GM13976 (cell line): Measurements from ENCODE around the gene TAF1B.

Experiments used
- DNase-seq: peaks from one replicate; pipeline ENCODE4 v3.0.0; 2012; ENCODE audit warnings: low spot score
- in situ Hi-C: fragments of 300-500 bp; cut with MboI; formaldehyde crosslinking; loops from one replicate; pipeline ENCODE4 v1.12.0; 2022; ENCODE audit warnings: low sequenced_read_pairs, mixed read lengths, inconsistent platforms; ENCODE audit not compliant: unreplicated experiment
- TF ChIP-seq, protein P1 (sequence below): IDR thresholded peaks from 2 replicates; pipeline ENCODE4 v1.5.1; 2012; ENCODE audit warnings: borderline replicate concordance, mild to moderate bottlenecking; ENCODE audit not compliant: insufficient read depth; ENCODE audit errors: extremely low read depth, missing control alignments, control extremely low read depth

Gene TAF1B

DNA sequence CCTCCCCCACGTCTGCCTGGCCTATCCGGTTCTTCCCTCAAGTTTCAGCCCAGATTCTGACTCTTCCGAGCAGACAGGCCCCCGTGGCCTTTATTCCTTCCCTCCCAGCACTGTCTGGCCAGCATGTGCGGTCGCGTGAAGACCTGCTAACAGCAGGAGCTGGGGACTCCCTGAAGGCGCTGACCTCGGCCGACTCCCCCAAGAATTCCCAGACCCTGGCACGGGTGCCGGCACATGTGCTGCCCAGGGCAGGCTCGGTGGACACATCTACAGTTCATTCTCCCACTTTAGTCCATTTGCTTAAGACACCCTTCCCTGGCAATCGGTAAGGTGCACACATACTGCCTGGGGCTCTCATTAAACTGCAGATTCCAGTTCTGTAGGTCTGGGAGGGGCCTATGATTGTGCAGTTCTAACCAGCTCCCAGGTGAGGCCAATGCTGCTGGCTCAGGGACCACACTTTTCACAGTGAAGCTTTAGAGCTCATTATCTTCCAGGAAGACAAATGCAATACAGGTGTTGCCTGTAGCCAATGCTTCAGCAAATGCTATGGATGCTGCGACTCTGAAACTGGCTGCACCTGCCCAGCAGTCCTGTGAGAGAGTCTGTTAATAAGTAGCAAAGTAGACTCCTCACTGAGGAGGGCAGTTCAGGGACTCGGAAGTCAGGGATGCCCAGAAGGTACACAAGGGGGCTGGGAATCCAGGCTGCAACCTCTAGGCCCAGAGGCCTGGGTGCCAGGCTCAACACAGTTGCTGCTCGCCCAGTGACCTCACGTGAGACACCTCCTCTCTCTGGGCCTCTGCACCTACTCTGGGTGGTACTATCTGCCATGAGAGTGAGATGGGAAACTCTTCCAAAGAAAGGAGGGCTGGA, 45.4 kb upstream of the TAF1B start:
- TF ChIP-seq, protein P1, sequence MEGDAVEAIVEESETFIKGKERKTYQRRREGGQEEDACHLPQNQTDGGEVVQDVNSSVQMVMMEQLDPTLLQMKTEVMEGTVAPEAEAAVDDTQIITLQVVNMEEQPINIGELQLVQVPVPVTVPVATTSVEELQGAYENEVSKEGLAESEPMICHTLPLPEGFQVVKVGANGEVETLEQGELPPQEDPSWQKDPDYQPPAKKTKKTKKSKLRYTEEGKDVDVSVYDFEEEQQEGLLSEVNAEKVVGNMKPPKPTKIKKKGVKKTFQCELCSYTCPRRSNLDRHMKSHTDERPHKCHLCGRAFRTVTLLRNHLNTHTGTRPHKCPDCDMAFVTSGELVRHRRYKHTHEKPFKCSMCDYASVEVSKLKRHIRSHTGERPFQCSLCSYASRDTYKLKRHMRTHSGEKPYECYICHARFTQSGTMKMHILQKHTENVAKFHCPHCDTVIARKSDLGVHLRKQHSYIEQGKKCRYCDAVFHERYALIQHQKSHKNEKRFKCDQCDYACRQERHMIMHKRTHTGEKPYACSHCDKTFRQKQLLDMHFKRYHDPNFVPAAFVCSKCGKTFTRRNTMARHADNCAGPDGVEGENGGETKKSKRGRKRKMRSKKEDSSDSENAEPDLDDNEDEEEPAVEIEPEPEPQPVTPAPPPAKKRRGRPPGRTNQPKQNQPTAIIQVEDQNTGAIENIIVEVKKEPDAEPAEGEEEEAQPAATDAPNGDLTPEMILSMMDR = no peak
- in situ Hi-C loops = no loop called here
- no peak for DNase-seq

GRCh38 chr2:9799011-9799596, 44.2 kb upstream of the TAF1B start:
- in situ Hi-C loops = no loop called here
- DNase-seq = no peak
- TF ChIP-seq, protein P1 = no peak

DNA sequence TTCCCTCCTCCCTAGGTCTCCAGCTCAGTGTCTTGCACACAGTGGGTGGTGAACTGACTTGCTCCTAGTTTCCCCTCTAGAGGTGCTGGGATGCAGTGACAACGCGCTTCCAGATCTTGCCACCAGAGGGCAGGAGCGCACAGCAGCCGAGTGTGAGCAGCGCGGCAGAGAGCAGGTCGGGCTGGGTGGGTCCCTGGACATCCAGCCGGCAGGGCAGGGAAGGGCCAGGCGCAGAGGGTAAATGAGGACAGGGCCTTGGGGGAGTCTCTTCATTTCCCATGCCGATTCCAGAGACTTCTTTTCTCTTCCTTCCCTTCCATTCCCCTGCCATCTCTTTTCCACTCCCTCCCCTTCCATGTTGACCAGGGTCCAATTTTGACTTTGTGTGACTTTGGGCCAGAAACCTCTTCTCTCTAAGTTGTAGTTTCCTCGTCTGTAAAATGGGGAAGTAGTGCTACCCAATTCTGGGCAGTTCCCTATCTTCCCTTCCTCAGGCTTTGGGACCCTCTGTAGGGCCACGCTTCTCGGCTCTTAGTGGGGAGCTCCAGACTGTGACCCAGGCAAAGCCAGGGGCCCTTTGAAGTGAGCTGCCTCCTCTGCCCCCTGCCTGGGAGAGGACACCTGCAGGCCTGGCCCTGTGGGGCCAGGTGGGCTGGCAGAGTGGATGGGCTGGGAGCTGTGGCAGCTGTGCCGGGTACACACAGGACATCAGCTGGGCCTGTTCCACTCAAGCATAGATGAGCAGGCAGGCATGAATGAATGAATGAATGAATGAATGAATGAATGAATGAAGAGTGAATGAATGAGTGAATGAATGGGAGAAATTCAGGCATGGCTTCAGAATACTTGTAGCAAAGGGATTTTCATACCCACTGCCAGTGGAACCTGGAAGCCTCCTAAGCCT, 43.3 kb upstream of the TAF1B start:
- TF ChIP-seq, protein P1 = peak; percentile 97
- DNase-seq = peak; percentile 92
- in situ Hi-C loops = no loop called here

GRCh38 chr2:9800639-9800974, 42.7 kb upstream of the TAF1B start:
- in situ Hi-C loops = no loop called here
- no peak for DNase-seq
- TF ChIP-seq, protein P1 = no peak

- TF ChIP-seq, protein P1 = no peak
- DNase-seq = no peak
- in situ Hi-C loops = no loop called here
These were observed 42.1 kb upstream of the TAF1B start for GRCh38 chr2:9800975-9801726.

DNA sequence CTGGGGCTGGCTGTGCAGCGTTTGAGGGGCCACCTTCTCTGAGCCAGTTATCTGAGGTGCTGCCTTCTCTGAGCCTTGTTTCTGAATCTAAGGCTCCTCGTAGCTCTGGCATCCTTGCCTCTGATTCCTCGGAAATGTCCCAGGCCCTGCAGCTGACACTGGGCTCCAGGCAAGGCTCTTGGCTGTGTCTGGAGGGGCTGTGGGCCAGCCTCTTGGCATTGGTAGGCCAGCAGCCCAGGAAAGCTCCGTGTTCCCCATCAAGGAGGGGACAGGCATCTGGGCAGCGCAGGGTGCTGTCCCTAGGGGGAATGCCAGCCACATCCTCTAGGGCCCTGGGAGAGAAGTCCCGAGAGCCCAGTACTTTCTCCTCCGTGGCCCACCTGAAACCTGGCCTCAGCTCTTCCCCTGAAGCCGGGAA, 40.7 kb upstream of the TAF1B start:
- in situ Hi-C loops = no loop called here
- DNase-seq = no peak
- TF ChIP-seq, protein P1 = no peak
